Body of pancreas (tissue), 4 donors: ENCODE results near the gene ABCC4. TPM values are rescaled to one million over a fixed set of nuclear protein-coding genes. Genes with fewer than 3 reads are reported as not detected.
"Not testable (repeated sequence)": the region's sequence is repeated elsewhere in the genome, so short reads cannot be mapped to it uniquely, and the experiment has no call there.

Experiments
- ATAC-seq: fragments of 150-250 bp; one replicate; pipeline ENCODE4 v1.9.1; 2016
- DNase-seq, 4 donors: peaks; one replicate each; pipeline ENCODE4 v3.0.0-alpha.2; 2019
- H3K27ac ChIP-seq, 4 donors: fragments of 200-600 bp; sonication (generic); 1 replicate in 3 of 4; 2 replicates in 1 of 4; pipeline versions ENCODE4 v1.5.1 to v1.6.1; 2016 to 2019; ENCODE audit warnings: mild to moderate bottlenecking in 1 of 4, mixed read lengths in 1 of 4, moderate library complexity in 1 of 4
- H3K27me3 ChIP-seq, 2 donors: fragments of 200-600 bp; sonication (generic); one replicate each; pipeline ENCODE4 v1.6.0; 2016; ENCODE audit warnings: mild to moderate bottlenecking in 1 of 2
- H3K36me3 ChIP-seq, 2 donors: fragments of 200-600 bp; sonication (generic); replicated peaks in 1 of 2; 2 replicates each; pipeline ENCODE4 v1.5.1; 2016; ENCODE audit warnings: low read depth in 2 of 2; ENCODE audit not compliant: insufficient read depth in 1 of 2
- H3K4me1 ChIP-seq: fragments of 200-600 bp; sonication (generic); one replicate; pipeline ENCODE4 v1.6.0; 2016
- H3K4me3 ChIP-seq, 2 donors: fragments of 200-600 bp; sonication (generic); 1 replicate in 1 of 2; 2 replicates in 1 of 2; pipeline ENCODE4 v1.5.1; 2016 to 2019
- H3K9me3 ChIP-seq, 3 donors: fragments of 200-600 bp; sonication (generic); 1 replicate in 2 of 3; 2 replicates in 1 of 3; pipeline ENCODE4 v1.5.1; 2016
- CTCF ChIP-seq, 7 experiments: fragments of 450-650 bp in 4 of 7; fragments of 200-600 bp in 3 of 7; sonication (generic) in 3 of 7; IDR thresholded peaks; one replicate each; pipeline ENCODE4 v1.5.1; 2016 to 2019; ENCODE audit warnings: antibody characterized with exemption in 7 of 7
- POLR2A ChIP-seq, 3 donors: fragments of 450-650 bp; IDR thresholded peaks; one replicate each; pipeline ENCODE4 v1.6.1; 2016; ENCODE audit warnings: antibody characterized with exemption in 3 of 3, mild to moderate bottlenecking in 2 of 3
- WGBS, 2 donors: methylation state at CpG; one replicate each; pipeline ENCODE4 v1.1.5; 2017; 5-methylcytosine and 5-hydroxymethylcytosine counted together
- intact Hi-C: fragments of 100-400 bp; cut with DNase I; formaldehyde crosslinking; loops from one replicate; pipeline ENCODE4 v1.15.1; 2023
- total RNA-seq, 2 donors: library from RNA; depleted of rRNA; stranded (reverse); fragments of >200 nt; gene quantifications; one replicate each; pipeline ENCODE4 v1.1.0, GENCODE V29; 2016

ABCC4 gene
- total RNA-seq, 2 donors from 2014 or later, result 5.4 to 6.6 TPM

DNA sequence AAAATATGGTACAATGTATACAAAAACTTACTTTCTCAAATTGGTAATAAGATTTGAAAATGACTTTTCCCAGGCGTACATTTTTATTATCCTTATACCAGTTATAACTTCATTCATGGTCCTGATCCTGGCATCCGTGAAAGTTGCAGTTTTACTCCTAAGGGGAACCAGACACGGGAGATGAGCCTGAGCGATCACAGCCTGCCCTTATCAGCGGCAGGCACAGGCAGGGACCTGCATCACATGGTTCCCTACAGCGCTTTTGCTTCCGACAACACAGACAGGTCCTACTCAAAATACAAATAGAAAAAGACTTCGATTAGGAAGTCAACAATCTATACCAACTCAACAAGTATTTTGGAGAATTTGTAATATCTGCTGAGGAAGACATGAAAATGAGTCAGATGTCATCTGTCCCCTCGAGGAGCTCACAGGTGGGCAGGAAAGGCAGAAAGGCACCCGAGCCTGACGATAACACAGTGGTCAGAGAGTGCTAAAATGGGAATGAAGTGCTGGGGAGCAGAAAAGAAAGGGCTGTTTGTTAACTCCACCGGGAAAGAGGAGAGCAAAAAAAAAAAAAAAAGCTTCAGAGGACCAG lies 93.4 kb downstream of the ABCC4 start:
- intact Hi-C loops, result no loop called here
- 73 to 76% methylated on average over 12 of the region's 12 CpGs for WGBS, 2 donors
- no peak overlapping the region for H3K4me3 ChIP-seq

DNA sequence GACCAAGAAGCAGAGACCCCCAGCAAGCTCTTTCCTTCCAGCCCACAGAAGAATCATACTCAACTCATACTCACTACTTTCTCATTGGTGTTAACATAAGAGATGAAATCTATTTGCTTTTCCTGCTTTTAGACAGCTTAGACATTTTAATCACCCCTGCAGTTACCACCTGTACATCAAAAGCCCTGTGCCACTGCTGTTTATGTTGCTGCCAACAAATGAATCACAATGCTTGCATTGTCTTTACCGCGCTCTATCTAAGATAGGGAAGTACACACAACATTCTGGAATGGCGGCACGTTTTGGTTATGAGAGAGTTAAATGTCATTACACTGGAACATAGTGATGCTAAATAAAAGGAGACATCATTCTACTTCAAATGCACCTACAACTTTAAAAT lies 95.1 kb downstream of the ABCC4 start:
- Histone ChIP-seq H3K36me3 (no peaks in the 10 kb centered on the region), H3K4me1 (no peaks in the 10 kb centered on the region), H3K27me3 (no peaks in the 10 kb centered on the region), H3K27ac (no peak overlapping the region), H3K4me3 (no peak overlapping the region), H3K9me3 (no peaks in the 10 kb centered on the region)
- intact Hi-C loops, result no loop called here
- DNase-seq (no peak), ATAC-seq (no peak)
- TF ChIP-seq CTCF (IDR thresholded peaks at IDR 0.05), result no peak
- no peak for TF ChIP-seq POLR2A (IDR thresholded peaks at IDR 0.05)
- 44 to 66% methylated on average over 4 of the region's 4 CpGs for WGBS, 2 donors

More for the DNA sequence above, 93.4 kb downstream of the ABCC4 start:
- no peaks in the 10 kb centered on the region for H3K27me3 ChIP-seq
- no peaks in the 10 kb centered on the region for H3K36me3 ChIP-seq
- ATAC-seq (no peak), DNase-seq (no peak)
- H3K9me3 ChIP-seq, result no peaks in the 10 kb centered on the region
- no peak overlapping the region for H3K27ac ChIP-seq
- no peaks in the 10 kb centered on the region for H3K4me1 ChIP-seq
- no peak for TF ChIP-seq CTCF (IDR thresholded peaks at IDR 0.05)
- TF ChIP-seq POLR2A (IDR thresholded peaks at IDR 0.05), result no peak

DNA sequence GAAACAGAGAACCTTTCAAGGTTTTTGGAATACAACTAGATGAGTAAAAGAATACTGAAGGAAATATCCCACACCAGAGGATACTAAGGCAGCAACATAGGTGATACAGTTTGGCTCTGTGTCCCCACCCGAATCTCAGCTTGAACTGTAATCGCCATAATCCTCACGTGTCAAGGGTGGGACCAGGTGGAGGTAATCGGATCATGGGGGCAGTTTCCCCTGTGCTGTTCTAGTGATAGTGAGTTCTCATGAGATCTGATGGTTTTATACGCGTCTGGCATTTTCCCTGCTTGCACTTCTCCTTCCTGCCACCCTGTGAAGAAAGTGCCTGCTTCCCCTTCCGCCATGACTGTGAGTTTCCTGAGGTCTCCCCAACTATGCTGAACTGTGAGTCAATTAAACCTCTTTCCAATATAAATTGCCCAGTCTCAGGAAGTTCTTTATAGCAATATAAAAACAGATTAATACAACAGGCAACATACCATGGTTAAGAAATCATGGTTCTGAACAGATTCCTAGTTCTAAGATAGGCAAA lies 97.0 kb downstream of the ABCC4 start:
- intact Hi-C loops, result no loop called here
- H3K27me3 ChIP-seq, result no peaks in the 10 kb centered on the region
- H3K36me3 ChIP-seq, result no peaks in the 10 kb centered on the region
- no peak for DNase-seq
- H3K4me1 ChIP-seq, result no peaks in the 10 kb centered on the region
- no peak overlapping the region for H3K4me3 ChIP-seq
- WGBS, 2 donors, result 87 to 92% methylated on average over 7 of the region's 7 CpGs
- no peak for ATAC-seq
- TF ChIP-seq POLR2A (IDR thresholded peaks at IDR 0.05) (no peak), CTCF (IDR thresholded peaks at IDR 0.05) (no peak)
- H3K27ac ChIP-seq, result no peak overlapping the region
- H3K9me3 ChIP-seq, result no peaks in the 10 kb centered on the region

- DNase-seq (no peak), ATAC-seq (no peak)
- Histone ChIP-seq H3K9me3 (no peaks in the 10 kb centered on the region), H3K36me3 (no peaks in the 10 kb centered on the region), H3K4me1 (no peaks in the 10 kb centered on the region), H3K27ac (no peak overlapping the region), H3K4me3 (no peak overlapping the region), H3K27me3 (no peaks in the 10 kb centered on the region)
- 81 to 85% methylated on average over 12 of the region's 12 CpGs for WGBS, 2 donors
- intact Hi-C loops, result no loop called here
- TF ChIP-seq POLR2A (IDR thresholded peaks at IDR 0.05), result no peak
- TF ChIP-seq CTCF (IDR thresholded peaks at IDR 0.05), result no peak
Observed at GRCh38 chr13:95201814-95202651, 99.2 kb downstream of the ABCC4 start.

DNA sequence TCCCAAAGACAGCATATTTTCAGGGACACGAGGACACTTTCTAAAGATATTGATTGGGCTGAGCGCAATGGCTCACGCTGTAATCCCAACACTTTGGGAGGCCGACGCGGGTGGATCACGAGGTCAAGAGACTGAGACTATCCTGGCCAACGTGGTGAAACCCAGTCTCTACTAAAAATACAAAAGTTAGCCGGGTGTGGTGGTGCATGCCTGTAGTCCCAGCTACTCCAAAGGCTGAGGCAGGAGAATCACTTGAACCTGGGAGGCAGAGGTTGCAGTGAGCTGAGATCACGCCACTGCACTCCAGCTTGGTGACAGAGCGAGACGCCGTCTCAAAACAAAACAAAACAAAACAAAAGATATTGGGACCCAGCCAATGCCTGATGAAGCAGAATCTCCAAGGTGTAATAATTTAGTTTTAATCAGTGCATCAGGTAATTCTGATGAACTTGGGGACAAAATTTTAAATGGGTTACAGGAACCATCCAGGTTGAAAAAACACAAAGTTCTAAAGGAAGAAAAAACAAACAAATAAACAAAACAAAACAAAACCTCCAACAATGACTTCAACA lies 100.8 kb downstream of the ABCC4 start:
- ATAC-seq, intact Hi-C loops, H3K9me3 ChIP-seq, H3K36me3 ChIP-seq, H3K27ac ChIP-seq, DNase-seq, H3K4me1 ChIP-seq, H3K27me3 ChIP-seq, H3K4me3 ChIP-seq: not testable (repeated sequence)
- WGBS, 2 donors, result 87 to 92% methylated on average over 13 of the region's 13 CpGs
